HG03025 (cell line): Measurements from ENCODE around the gene GDPD3.

Source experiments
- ATAC-seq: cut with Tn5 transposase; IDR thresholded peaks from one replicate; pipeline ENCODE4 v1.9.1; 2021; ENCODE audit warnings: mild to moderate bottlenecking, moderate library complexity; ENCODE audit not compliant: unreplicated experiment, low FRiP score

Gene GDPD3

DNA sequence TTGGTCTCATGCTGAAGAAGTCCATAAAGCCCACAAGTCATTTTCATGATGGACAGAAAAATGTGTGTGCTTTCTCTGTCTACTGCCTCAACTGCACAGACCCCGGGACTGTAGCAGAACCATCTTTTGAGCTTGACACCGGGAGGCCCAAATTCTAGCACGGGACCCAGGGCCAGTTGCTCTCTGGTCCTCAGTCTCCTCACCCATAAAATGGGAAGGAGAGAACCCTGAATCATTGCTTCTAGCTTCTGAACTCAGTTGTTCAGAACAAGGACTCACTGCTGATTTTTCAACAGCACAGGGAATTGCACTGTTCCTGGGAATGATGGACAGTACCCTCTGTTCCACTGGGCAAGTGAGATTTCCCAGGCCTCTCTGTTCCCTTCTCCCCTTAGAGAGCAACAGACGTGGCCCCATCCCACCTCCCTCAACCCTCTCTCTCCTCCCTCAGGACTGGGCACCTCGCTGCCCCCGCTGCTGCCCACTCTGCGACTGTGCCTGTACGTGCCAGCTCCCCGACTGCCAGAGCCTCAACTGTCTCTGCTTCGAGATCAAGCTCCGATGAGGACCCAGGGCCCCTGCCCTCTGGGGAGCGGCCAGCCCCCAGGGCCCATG, 50.0 kb downstream of the GDPD3 start:
- ATAC-seq: no peak

DNA sequence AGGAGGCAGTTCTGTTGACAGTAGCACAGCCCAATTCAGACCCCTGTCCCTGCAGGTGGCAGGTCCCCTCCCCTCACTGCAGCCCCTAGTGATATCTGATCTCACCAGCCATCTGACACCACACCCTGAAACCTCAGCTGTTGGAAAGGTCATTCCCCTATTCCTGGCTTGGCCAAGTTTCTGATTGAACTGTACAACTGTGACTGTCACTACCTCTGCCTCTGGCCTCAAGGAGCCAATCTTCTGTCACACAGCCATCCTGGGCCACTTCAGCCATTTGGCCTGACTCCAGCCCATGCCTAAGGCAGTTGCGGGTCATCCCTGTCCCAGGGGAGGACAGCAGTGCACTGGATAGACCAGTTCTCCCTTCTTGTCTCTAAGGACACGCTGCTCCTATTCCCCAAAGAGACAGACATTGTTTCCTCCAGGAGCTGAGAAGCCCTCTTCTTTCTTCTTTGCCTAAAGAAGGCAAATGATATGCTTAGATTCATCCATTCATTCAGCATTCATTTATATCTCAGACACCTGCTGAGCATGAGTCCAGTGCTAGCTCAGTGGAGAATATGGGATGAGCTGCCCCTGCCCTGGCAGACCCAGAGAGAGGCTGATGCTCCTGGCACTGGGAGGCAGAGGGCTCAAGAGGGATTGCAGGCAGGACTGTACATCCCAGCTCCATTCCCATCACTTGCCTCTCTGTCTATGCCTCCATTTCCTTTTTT, 52.3 kb downstream of the GDPD3 start:
- no peak for ATAC-seq

DNA sequence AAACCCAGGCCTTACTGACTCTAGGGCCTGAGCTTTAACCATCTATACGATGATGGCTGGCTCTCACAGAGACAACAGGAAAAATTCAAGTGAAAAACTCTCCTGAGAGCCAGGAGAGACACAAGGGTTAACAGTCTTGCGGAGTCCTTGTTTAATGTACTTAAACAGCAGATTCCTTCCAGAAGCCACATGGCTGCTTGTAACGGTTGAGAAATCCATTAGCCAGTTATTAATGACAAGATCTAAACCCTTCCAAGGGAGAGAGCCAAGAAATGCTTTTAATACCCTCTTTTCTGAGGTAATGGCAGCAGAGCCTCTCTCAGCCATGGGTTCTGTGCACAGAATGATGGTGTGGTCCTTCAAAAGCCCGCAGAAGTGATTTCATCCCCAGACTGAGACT, 53.0 kb downstream of the GDPD3 start:
- ATAC-seq: no peak

DNA sequence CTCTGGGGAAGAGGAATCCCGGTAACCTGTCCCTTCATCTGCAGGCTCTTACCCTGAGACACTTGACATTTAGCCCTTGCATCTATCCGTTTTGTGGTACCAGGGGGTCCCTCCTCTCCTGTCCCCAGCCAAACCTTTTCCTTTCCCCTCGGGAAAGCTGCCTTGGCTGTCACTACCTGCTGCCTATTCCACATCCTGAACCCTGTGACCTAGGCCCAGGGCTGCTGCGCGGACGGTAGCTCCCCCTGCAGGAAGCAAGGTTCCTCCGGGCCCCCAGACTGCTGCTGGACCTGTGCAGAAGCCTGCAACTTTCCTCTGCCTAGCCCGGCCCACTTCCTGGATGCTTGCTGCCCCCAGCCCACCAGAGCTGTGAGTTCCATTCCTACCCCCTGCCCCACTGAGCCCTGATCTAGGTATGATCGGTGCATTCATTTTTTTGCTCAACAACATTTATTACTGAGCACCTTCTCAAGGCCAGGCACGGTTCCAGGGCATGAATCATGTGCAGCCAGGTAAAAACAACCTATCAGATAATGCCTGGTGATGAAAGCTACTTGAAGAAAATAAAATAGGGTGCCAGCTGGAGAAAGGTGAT, 58.3 kb downstream of the GDPD3 start:
- ATAC-seq: no peak
